ENCODE data around the gene CD300E.

Gene CD300E

GRCh38 chr17:74652020-74652419 is 28.5 kb upstream of the CD300E start:
- H3K4me3 ChIP-seq (ENCODE audit: low read depth, low read length) = no peak overlapping the region
- no peak for TF ChIP-seq CTCF (IDR thresholded peaks at IDR 0.05; ENCODE audit: low read depth, low read length)

DNA sequence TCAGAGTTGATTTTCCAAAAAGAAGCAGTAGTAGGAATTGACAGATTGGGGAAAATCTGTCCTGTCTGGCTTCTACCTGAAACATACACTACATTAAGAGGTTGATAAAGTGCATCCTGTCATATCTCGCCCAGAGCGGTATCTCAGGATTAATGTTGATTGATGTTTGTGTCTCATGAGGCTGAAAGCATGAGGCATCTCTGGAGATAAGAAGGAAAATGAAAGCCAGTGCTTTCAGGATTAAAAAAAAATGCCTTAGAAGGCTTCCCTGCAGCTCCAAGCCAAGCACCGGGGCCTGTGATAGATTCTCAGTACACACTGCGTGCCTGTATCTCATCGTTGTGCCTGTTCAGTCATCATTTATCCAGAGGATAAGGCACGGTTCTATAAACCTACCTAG is 26.4 kb upstream of the CD300E start:
- no peak overlapping the region for H3K4me3 ChIP-seq (ENCODE audit: low read depth, low read length)
- no peak for TF ChIP-seq CTCF (IDR thresholded peaks at IDR 0.05; ENCODE audit: low read depth, low read length)

DNA sequence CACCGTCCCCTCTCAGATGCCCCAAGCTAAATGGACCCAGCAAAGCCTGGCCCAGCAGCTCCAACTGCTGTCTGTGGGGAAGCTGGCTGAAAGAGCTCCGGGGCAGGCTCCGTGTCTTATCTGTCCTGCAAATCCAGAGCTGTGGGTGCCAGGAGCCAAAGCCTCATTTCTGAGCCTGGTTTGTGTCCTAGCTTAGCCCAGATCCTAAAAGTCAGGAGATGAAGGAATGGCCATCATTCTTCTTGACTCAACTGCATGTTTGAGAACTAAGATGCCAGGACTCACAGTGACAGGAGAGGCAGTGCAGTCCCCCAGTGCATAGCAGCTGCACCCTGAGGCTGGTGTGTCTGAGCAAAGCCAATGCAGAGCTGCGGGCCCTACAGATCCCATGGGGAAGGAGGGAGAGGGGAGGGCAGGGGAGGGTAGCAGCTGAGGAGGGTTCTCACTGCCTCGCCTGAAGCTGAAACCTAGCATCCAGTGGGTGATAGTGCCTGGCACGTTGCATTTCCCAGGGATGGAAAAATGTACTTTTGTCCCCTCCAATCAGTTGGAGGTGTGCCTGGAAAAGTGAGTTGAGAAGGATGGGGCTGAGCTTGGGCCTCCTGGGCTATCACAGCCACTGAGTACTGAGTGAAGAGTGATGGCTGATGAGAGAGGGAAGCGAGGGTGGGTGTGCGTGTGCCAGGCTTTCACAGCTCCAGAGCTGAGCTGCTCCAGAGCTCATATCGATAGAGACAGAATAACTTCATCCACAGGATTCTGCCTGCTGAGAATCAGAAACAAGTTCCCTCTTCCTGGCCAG is 24.5 kb upstream of the CD300E start:
- no peak for TF ChIP-seq CTCF (IDR thresholded peaks at IDR 0.05; ENCODE audit: low read depth, low read length)
- no peak overlapping the region for H3K4me3 ChIP-seq (ENCODE audit: low read depth, low read length)

GRCh38 chr17:74646231-74646630 is 22.7 kb upstream of the CD300E start:
- H3K4me3 ChIP-seq (ENCODE audit: low read depth, low read length) = no peak overlapping the region
- no peak for TF ChIP-seq CTCF (IDR thresholded peaks at IDR 0.05; ENCODE audit: low read depth, low read length)

GRCh38 chr17:74645010-74645409 is 21.5 kb upstream of the CD300E start:
- no peak for TF ChIP-seq CTCF (IDR thresholded peaks at IDR 0.05; ENCODE audit: low read depth, low read length)

GRCh38 chr17:74644419-74644818 is 20.9 kb upstream of the CD300E start:
- H3K4me3 ChIP-seq (ENCODE audit: low read depth, low read length) = no peak overlapping the region
- no peak for TF ChIP-seq CTCF (IDR thresholded peaks at IDR 0.05; ENCODE audit: low read depth, low read length)

More at GRCh38 chr17:74645010-74645409, 21.5 kb upstream of the CD300E start:
- no peak overlapping the region for H3K4me3 ChIP-seq (ENCODE audit: low read depth, low read length)

GRCh38 chr17:74643826-74644225 is 20.3 kb upstream of the CD300E start:
- no peak for TF ChIP-seq CTCF (IDR thresholded peaks at IDR 0.05; ENCODE audit: low read depth, low read length)
- H3K4me3 ChIP-seq (ENCODE audit: low read depth, low read length) = no peak overlapping the region
